Measurements from ENCODE around the gene TNFRSF1A. TPM values are rescaled to one million over a fixed set of nuclear protein-coding genes. Genes with fewer than 3 reads are reported as not detected.

TNFRSF1A gene
- total RNA-seq (2014; rRNA removed; shearing (Covaris generic)) = 83.5 and 84.6 TPM in 2 replicates

GRCh38 chr12:6341417-6342139 is at the start of gene TNFRSF1A:
TNFRSF1A (minus strand) TSS chr12:6342076; CDS start chr12:6341814, 262 bp downstream.
- Histone ChIP-seq H3K27me3 (ENCODE audit: control insufficient read depth, insufficient read depth, low read length) (no peaks in the 10 kb centered on the region), H3K4me3 (ENCODE audit: insufficient read depth, low read depth, low read length) (peak within 1 kb of the TSS; percentile 78), H3K36me3 (replicated peaks; ENCODE audit: control insufficient read depth, insufficient read depth, low read length) (peaks cover 1% of the 10 kb centered on the region)
- DNase-seq = peak; percentile 85

- H3K4me3 ChIP-seq (ENCODE audit: insufficient read depth, low read depth, low read length) = no peak overlapping the region
- H3K36me3 ChIP-seq (replicated peaks; ENCODE audit: control insufficient read depth, insufficient read depth, low read length) = 0 out of 2 replicates have a peak, but pooled peaks cover 1% of the 10 kb centered on the region
- DNase-seq = peak; percentile 37
- no peaks in the 10 kb centered on the region for H3K27me3 ChIP-seq (ENCODE audit: control insufficient read depth, insufficient read depth, low read length)
Measured at GRCh38 chr12:6391013-6391412, 49.1 kb upstream of the TNFRSF1A start.

GRCh38 chr12:6390084-6390799 is 48.4 kb upstream of the TNFRSF1A start:
- Histone ChIP-seq H3K27me3 (ENCODE audit: control insufficient read depth, insufficient read depth, low read length) (no peaks in the 10 kb centered on the region), H3K4me3 (ENCODE audit: insufficient read depth, low read depth, low read length) (no peak overlapping the region), H3K36me3 (replicated peaks; ENCODE audit: control insufficient read depth, insufficient read depth, low read length) (0 out of 2 replicates have a peak, but pooled peaks cover 1% of the 10 kb centered on the region)
- peak; percentile 56 for DNase-seq

GRCh38 chr12:6387541-6387940 is 45.7 kb upstream of the TNFRSF1A start:
- Histone ChIP-seq H3K4me3 (ENCODE audit: insufficient read depth, low read depth, low read length) (no peak overlapping the region), H3K36me3 (replicated peaks; ENCODE audit: control insufficient read depth, insufficient read depth, low read length) (0 out of 2 replicates have a peak, but pooled peaks cover 1% of the 10 kb centered on the region), H3K27me3 (ENCODE audit: control insufficient read depth, insufficient read depth, low read length) (peaks cover 22% of the 10 kb centered on the region)
- peak; percentile 55 for DNase-seq

- Histone ChIP-seq H3K27me3 (ENCODE audit: control insufficient read depth, insufficient read depth, low read length) (peaks cover 24% of the 10 kb centered on the region), H3K4me3 (ENCODE audit: insufficient read depth, low read depth, low read length) (no peak overlapping the region), H3K36me3 (replicated peaks; ENCODE audit: control insufficient read depth, insufficient read depth, low read length) (0 out of 2 replicates have a peak, but pooled peaks cover 1% of the 10 kb centered on the region)
- DNase-seq = no peak
Measured at GRCh38 chr12:6386491-6386890, 44.6 kb upstream of the TNFRSF1A start.

- H3K4me3 ChIP-seq (ENCODE audit: insufficient read depth, low read depth, low read length) = no peak overlapping the region
- H3K27me3 ChIP-seq (ENCODE audit: control insufficient read depth, insufficient read depth, low read length) = peaks cover 25% of the 10 kb centered on the region
- DNase-seq = no peak
- H3K36me3 ChIP-seq (replicated peaks; ENCODE audit: control insufficient read depth, insufficient read depth, low read length) = 0 out of 2 replicates have a peak, but pooled peaks cover 1% of the 10 kb centered on the region
Measured at GRCh38 chr12:6386038-6386437, 44.2 kb upstream of the TNFRSF1A start.

- Histone ChIP-seq H3K36me3 (replicated peaks; ENCODE audit: control insufficient read depth, insufficient read depth, low read length) (0 out of 2 replicates have a peak, but pooled peaks cover 1% of the 10 kb centered on the region), H3K4me3 (ENCODE audit: insufficient read depth, low read depth, low read length) (no peak overlapping the region)
- DNase-seq = peak; percentile 46
Measured at GRCh38 chr12:6384499-6385436, 42.9 kb upstream of the TNFRSF1A start.

GRCh38 chr12:6383572-6384498 is 42.0 kb upstream of the TNFRSF1A start, which contains the start of gene LTBR:
LTBR (plus strand) TSS chr12:6384162; CDS start chr12:6384359, 197 bp downstream.
- DNase-seq = peak; percentile 89
- H3K36me3 ChIP-seq (replicated peaks; ENCODE audit: control insufficient read depth, insufficient read depth, low read length) = 0 out of 2 replicates have a peak, but pooled peaks cover 1% of the 10 kb centered on the region
- H3K27me3 ChIP-seq (ENCODE audit: control insufficient read depth, insufficient read depth, low read length) = peaks cover 26% of the 10 kb centered on the region
- H3K4me3 ChIP-seq (ENCODE audit: insufficient read depth, low read depth, low read length) = no peak within 1 kb of the TSS; the same call in 1 of the 2 replicates

More at GRCh38 chr12:6384499-6385436, 42.9 kb upstream of the TNFRSF1A start:
- H3K27me3 ChIP-seq (ENCODE audit: control insufficient read depth, insufficient read depth, low read length) = peaks cover 26% of the 10 kb centered on the region

GRCh38 chr12:6382982-6383381 is 41.1 kb upstream of the TNFRSF1A start:
- Histone ChIP-seq H3K4me3 (ENCODE audit: insufficient read depth, low read depth, low read length) (no peak overlapping the region), H3K27me3 (ENCODE audit: control insufficient read depth, insufficient read depth, low read length) (peaks cover 26% of the 10 kb centered on the region), H3K36me3 (replicated peaks; ENCODE audit: control insufficient read depth, insufficient read depth, low read length) (no peaks in the 10 kb centered on the region)
- DNase-seq = peak; percentile 13

GRCh38 chr12:6382371-6382770 is 40.5 kb upstream of the TNFRSF1A start:
- no peak for DNase-seq
- Histone ChIP-seq H3K4me3 (ENCODE audit: insufficient read depth, low read depth, low read length) (no peak overlapping the region), H3K36me3 (replicated peaks; ENCODE audit: control insufficient read depth, insufficient read depth, low read length) (no peaks in the 10 kb centered on the region), H3K27me3 (ENCODE audit: control insufficient read depth, insufficient read depth, low read length) (peaks cover 26% of the 10 kb centered on the region)

GRCh38 chr12:6380141-6381121 is 38.6 kb upstream of the TNFRSF1A start:
- DNase-seq = peak; percentile 24
- Histone ChIP-seq H3K4me3 (ENCODE audit: insufficient read depth, low read depth, low read length) (no peak overlapping the region), H3K36me3 (replicated peaks; ENCODE audit: control insufficient read depth, insufficient read depth, low read length) (no peaks in the 10 kb centered on the region), H3K27me3 (ENCODE audit: control insufficient read depth, insufficient read depth, low read length) (peaks cover 26% of the 10 kb centered on the region)

- no peak overlapping the region for H3K4me3 ChIP-seq (ENCODE audit: insufficient read depth, low read depth, low read length)
- no peaks in the 10 kb centered on the region for H3K36me3 ChIP-seq (replicated peaks; ENCODE audit: control insufficient read depth, insufficient read depth, low read length)
- H3K27me3 ChIP-seq (ENCODE audit: control insufficient read depth, insufficient read depth, low read length) = peaks cover 17% of the 10 kb centered on the region
- DNase-seq = peak; percentile 13
Measured at GRCh38 chr12:6378709-6379472, 37.0 kb upstream of the TNFRSF1A start.

Measured in H7 (cell line).